ENCODE data around the gene ASB15. TPM values are rescaled to one million over a fixed set of nuclear protein-coding genes. Genes with fewer than 3 reads are reported as not detected.

ASB15 gene
- total RNA-seq, 1 donor = not detected

GRCh38 chr7:123673137-123673732, 71.6 kb downstream of the ASB15 start:
- no peak overlapping the region for H3K27ac ChIP-seq (ENCODE audit: low read depth, low read length)
- H3K4me3 ChIP-seq (ENCODE audit: insufficient read depth, low read length) = no peak overlapping the region

GRCh38 chr7:123673752-123674398, 72.3 kb downstream of the ASB15 start:
- H4K20me1 ChIP-seq (ENCODE audit: insufficient read depth, low read length) = no peaks in the 10 kb centered on the region
- DNase-seq (ENCODE audit: insufficient read length, low spot score, missing footprints) = no peak
- H3K4me1 ChIP-seq (ENCODE audit: insufficient read depth, low read length) = no peaks in the 10 kb centered on the region
- no peaks in the 10 kb centered on the region for H3K9me3 ChIP-seq (ENCODE audit: low read depth, low read length)
- H3K27me3 ChIP-seq (ENCODE audit: insufficient read depth, low read length) = no peaks in the 10 kb centered on the region
- H3K4me2 ChIP-seq (ENCODE audit: insufficient read depth, low read length) = no peak overlapping the region
- H3K36me3 ChIP-seq (ENCODE audit: insufficient read depth, low read length) = no peaks in the 10 kb centered on the region
- H2AFZ ChIP-seq (ENCODE audit: low read length) = no peak overlapping the region
- no peaks in the 10 kb centered on the region for H3K79me2 ChIP-seq (ENCODE audit: insufficient read depth, low read length)
- no peak for TF ChIP-seq CTCF (IDR thresholded peaks at IDR 0.05; ENCODE audit: extremely low read depth, low read depth, low read length)
- no peak overlapping the region for H3K27ac ChIP-seq (ENCODE audit: low read depth, low read length)
- no peak overlapping the region for H3K4me3 ChIP-seq (ENCODE audit: insufficient read depth, low read length)

More at GRCh38 chr7:123673137-123673732, 71.6 kb downstream of the ASB15 start:
- Histone ChIP-seq H3K4me2 (ENCODE audit: insufficient read depth, low read length) (no peak overlapping the region), H3K9me3 (ENCODE audit: low read depth, low read length) (no peaks in the 10 kb centered on the region), H2AFZ (ENCODE audit: low read length) (no peak overlapping the region), H4K20me1 (ENCODE audit: insufficient read depth, low read length) (no peaks in the 10 kb centered on the region), H3K4me1 (ENCODE audit: insufficient read depth, low read length) (no peaks in the 10 kb centered on the region), H3K79me2 (ENCODE audit: insufficient read depth, low read length) (no peaks in the 10 kb centered on the region), H3K36me3 (ENCODE audit: insufficient read depth, low read length) (no peaks in the 10 kb centered on the region), H3K27me3 (ENCODE audit: insufficient read depth, low read length) (no peaks in the 10 kb centered on the region)
- DNase-seq (ENCODE audit: insufficient read length, low spot score, missing footprints) = no peak
- no peak for TF ChIP-seq CTCF (IDR thresholded peaks at IDR 0.05; ENCODE audit: extremely low read depth, low read depth, low read length)

- Histone ChIP-seq H3K9me3 (ENCODE audit: low read depth, low read length) (no peaks in the 10 kb centered on the region), H3K4me3 (ENCODE audit: insufficient read depth, low read length) (no peak overlapping the region), H2AFZ (ENCODE audit: low read length) (no peak overlapping the region), H3K36me3 (ENCODE audit: insufficient read depth, low read length) (no peaks in the 10 kb centered on the region), H3K4me1 (ENCODE audit: insufficient read depth, low read length) (no peaks in the 10 kb centered on the region), H3K27ac (ENCODE audit: low read depth, low read length) (no peak overlapping the region), H3K4me2 (ENCODE audit: insufficient read depth, low read length) (no peak overlapping the region), H3K27me3 (ENCODE audit: insufficient read depth, low read length) (no peaks in the 10 kb centered on the region), H4K20me1 (ENCODE audit: insufficient read depth, low read length) (no peaks in the 10 kb centered on the region), H3K79me2 (ENCODE audit: insufficient read depth, low read length) (no peaks in the 10 kb centered on the region)
- no peak for TF ChIP-seq CTCF (IDR thresholded peaks at IDR 0.05; ENCODE audit: extremely low read depth, low read depth, low read length)
- peak; percentile 38 for DNase-seq (ENCODE audit: insufficient read length, low spot score, missing footprints)
Observed at GRCh38 chr7:123674399-123675180, 73.0 kb downstream of the ASB15 start.

- H3K4me2 ChIP-seq (ENCODE audit: insufficient read depth, low read length) = no peak overlapping the region
Observed at GRCh38 chr7:123675181-123675473, 73.5 kb downstream of the ASB15 start.

More at GRCh38 chr7:123675181-123675473, 73.5 kb downstream of the ASB15 start:
- Histone ChIP-seq H3K27ac (ENCODE audit: low read depth, low read length) (no peak overlapping the region), H3K4me1 (ENCODE audit: insufficient read depth, low read length) (no peaks in the 10 kb centered on the region), H3K9me3 (ENCODE audit: low read depth, low read length) (no peaks in the 10 kb centered on the region), H3K79me2 (ENCODE audit: insufficient read depth, low read length) (no peaks in the 10 kb centered on the region), H2AFZ (ENCODE audit: low read length) (no peak overlapping the region), H4K20me1 (ENCODE audit: insufficient read depth, low read length) (no peaks in the 10 kb centered on the region), H3K27me3 (ENCODE audit: insufficient read depth, low read length) (no peaks in the 10 kb centered on the region), H3K4me3 (ENCODE audit: insufficient read depth, low read length) (no peak overlapping the region), H3K36me3 (ENCODE audit: insufficient read depth, low read length) (no peaks in the 10 kb centered on the region)
- DNase-seq (ENCODE audit: insufficient read length, low spot score, missing footprints) = no peak
- TF ChIP-seq CTCF (IDR thresholded peaks at IDR 0.05; ENCODE audit: extremely low read depth, low read depth, low read length) = no peak
